Measurements from ENCODE around the gene PVALEF. TPM values are rescaled to one million over a fixed set of nuclear protein-coding genes. Genes with fewer than 3 reads are reported as not detected.

Gene PVALEF
- total RNA-seq, 1 experiment from 2014 or later = not detected

- Histone ChIP-seq H3K79me2 (ENCODE audit: insufficient read depth, low read length) (no peaks in the 10 kb centered on the region), H3K4ac (ENCODE audit: low read depth, low read length) (no peak overlapping the region), H3K9ac (ENCODE audit: extremely low read depth, insufficient read length, low read length) (no peak overlapping the region), H4K5ac (ENCODE audit: insufficient read length, low read depth, low read length) (no peak overlapping the region), H3K56ac (ENCODE audit: insufficient read length, low read depth, low read length) (no peak overlapping the region), H3K4me2 (ENCODE audit: insufficient read depth, insufficient read length, low read length) (no peak overlapping the region), H3K79me1 (ENCODE audit: insufficient read depth, low read depth, low read length, poor library complexity, severe bottlenecking) (no peaks in the 10 kb centered on the region), H3K23me2 (ENCODE audit: insufficient read length, low read depth, low read length, poor library complexity, severe bottlenecking) (no peaks in the 10 kb centered on the region), H2AFZ (ENCODE audit: low read length) (no peak overlapping the region), H2BK20ac (ENCODE audit: low read depth, low read length, poor library complexity, severe bottlenecking) (no peak overlapping the region), H3K23ac (ENCODE audit: insufficient read length, low read depth, low read length) (no peak overlapping the region), H3K4me1 (ENCODE audit: insufficient read depth, low read length) (no peaks in the 10 kb centered on the region), H4K91ac (ENCODE audit: insufficient read length, low read depth, low read length) (no peak overlapping the region), H3K9me3 (ENCODE audit: control insufficient read depth, low read depth, low read length) (no peaks in the 10 kb centered on the region), H3K14ac (ENCODE audit: insufficient read depth, low read length) (no peak overlapping the region), H2BK15ac (ENCODE audit: low read depth, low read length) (no peak overlapping the region), H3K27me3 (ENCODE audit: insufficient read depth, low read length) (no peaks in the 10 kb centered on the region), H3K27ac (ENCODE audit: insufficient read length, low read depth, low read length) (no peak overlapping the region), H2BK5ac (ENCODE audit: insufficient read length, low read length) (no peak overlapping the region), H2BK120ac (ENCODE audit: low read depth, low read length, poor library complexity, severe bottlenecking) (no peak overlapping the region), H2BK12ac (ENCODE audit: insufficient read length, low read depth, low read length) (no peak overlapping the region), H3K18ac (ENCODE audit: insufficient read length, low read depth, low read length) (no peak overlapping the region), H4K20me1 (ENCODE audit: control insufficient read depth, insufficient read depth, insufficient read length) (peaks cover 2% of the 10 kb centered on the region), H2AK5ac (ENCODE audit: insufficient read length, low read length) (no peak overlapping the region), H4K8ac (replicated peaks; ENCODE audit: insufficient read length, low read depth, low read length) (no peak overlapping the region), H3T11ph (ENCODE audit: low read length) (no peak overlapping the region)
- H3K27me3 Mint-ChIP-seq (ENCODE audit: low read depth) = no peaks in the 10 kb centered on the region
- TF ChIP-seq CTCF (conservative IDR thresholded peaks at IDR 0.05) = no peak
- no peaks in the 10 kb centered on the region for H3K4me1 Mint-ChIP-seq
- peaks cover 11 to 18% (median 14%) of the 10 kb centered on the region in 3 experiments for H3K36me3 Mint-ChIP-seq (ENCODE audit: insufficient read depth in 1 of 3, low read depth in 3 of 3)
- H3K9me3 Mint-ChIP-seq = no peaks in the 10 kb centered on the region
- no peak overlapping the region for H3K4me3 Mint-ChIP-seq
- H3K27ac Mint-ChIP-seq = no peak overlapping the region
- WGBS (ENCODE audit: extremely low coverage, insufficient read length, low lambda C conversion rate) = no CpG with 5 or more reads among the region's 43 CpGs
- no peak for DNase-seq
Measured at GRCh38 chr17:81231766-81232581, 66.7 kb downstream of the PVALEF start.

Small RNA genes within 50 kb of the gene (microRNA-seq; reads per million reads assigned to microRNA genes)
- gene MIR1250 (ENCODE audit: borderline microRNAs expressed) = not detected
- gene MIR3065 (ENCODE audit: borderline microRNAs expressed) = not detected
- not detected for gene MIR338 (ENCODE audit: borderline microRNAs expressed)
- gene MIR657 (ENCODE audit: borderline microRNAs expressed) = not detected

Other genes starting within 250 kb of the PVALEF start
- gene CHMP6, start 173.7 kb upstream of the PVALEF start, total RNA-seq (2021) = 23.4 and 25.0 TPM in 2 replicates
- 26.7 and 27.8 TPM in 2 replicates for gene BAIAP2, start 130.4 kb upstream of the PVALEF start, total RNA-seq (2021)
- 2.3 and 2.4 TPM in 2 replicates for gene AATK, start 714 bp downstream of the PVALEF start, total RNA-seq (2021)
- gene CEP131, start 57.5 kb downstream of the PVALEF start, total RNA-seq (2021) = 16.3 and 16.5 TPM in 2 replicates
- 36.2 and 38.8 TPM in 2 replicates for gene TEPSIN, start 73.5 kb downstream of the PVALEF start, total RNA-seq (2021)
- gene NDUFAF8, start 73.8 kb downstream of the PVALEF start, total RNA-seq (2021) = 53.1 and 60.1 TPM in 2 replicates
- gene SLC38A10, start 129.8 kb downstream of the PVALEF start, total RNA-seq (2021) = 43.2 and 43.8 TPM in 2 replicates
- gene BAHCC1, start 229.9 kb downstream of the PVALEF start, total RNA-seq (2021) = 1.7 and 3.1 TPM in 2 replicates

All from H9 (cell line).